ENCODE results near the gene NFIC.

DNA sequence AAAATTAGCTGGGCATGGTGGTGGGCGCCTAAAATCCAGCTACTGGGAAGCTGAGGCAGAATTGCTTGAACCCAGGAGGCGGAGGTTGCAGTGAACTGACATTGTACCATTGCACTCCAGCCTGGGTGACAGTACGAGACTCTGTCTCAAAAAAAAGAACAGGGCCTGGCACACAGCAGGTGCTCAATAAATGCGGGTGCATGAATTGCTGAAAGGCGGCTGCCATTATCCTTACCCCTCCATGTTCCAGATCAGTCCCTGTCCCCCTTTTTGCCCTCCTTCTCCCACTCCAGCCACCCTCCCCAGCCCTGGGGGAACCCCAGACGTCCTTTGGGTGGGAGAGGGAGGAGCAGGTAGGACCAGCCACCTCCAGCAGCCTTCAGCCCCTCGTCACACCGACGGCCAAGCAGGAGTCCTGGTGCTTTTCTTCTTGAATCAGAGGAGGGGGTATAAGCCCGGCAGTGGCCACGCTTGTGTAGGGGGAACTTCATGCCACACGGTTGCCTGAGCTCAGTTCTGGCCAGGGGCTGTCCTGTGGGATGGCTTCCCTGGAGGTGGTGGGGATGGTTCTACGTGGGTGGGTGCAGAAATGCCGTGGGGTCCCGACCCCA lies 20.4 kb upstream of the NFIC start:
- TF ChIP-seq, protein P1, sequence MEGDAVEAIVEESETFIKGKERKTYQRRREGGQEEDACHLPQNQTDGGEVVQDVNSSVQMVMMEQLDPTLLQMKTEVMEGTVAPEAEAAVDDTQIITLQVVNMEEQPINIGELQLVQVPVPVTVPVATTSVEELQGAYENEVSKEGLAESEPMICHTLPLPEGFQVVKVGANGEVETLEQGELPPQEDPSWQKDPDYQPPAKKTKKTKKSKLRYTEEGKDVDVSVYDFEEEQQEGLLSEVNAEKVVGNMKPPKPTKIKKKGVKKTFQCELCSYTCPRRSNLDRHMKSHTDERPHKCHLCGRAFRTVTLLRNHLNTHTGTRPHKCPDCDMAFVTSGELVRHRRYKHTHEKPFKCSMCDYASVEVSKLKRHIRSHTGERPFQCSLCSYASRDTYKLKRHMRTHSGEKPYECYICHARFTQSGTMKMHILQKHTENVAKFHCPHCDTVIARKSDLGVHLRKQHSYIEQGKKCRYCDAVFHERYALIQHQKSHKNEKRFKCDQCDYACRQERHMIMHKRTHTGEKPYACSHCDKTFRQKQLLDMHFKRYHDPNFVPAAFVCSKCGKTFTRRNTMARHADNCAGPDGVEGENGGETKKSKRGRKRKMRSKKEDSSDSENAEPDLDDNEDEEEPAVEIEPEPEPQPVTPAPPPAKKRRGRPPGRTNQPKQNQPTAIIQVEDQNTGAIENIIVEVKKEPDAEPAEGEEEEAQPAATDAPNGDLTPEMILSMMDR (IDR thresholded peaks at IDR 0.05) = no peak
- TF ChIP-seq ZFX (IDR thresholded peaks at IDR 0.05; ENCODE audit: borderline replicate concordance) = no peak
